SK-N-SH (cell line): ENCODE results near the gene CTSL. TPM values are rescaled to one million over a fixed set of nuclear protein-coding genes. Genes with fewer than 3 reads are reported as not detected.
"Not testable (repeated sequence)": the region's sequence is repeated elsewhere in the genome, so short reads cannot be mapped to it uniquely, and the experiment has no call there.

Experiments used
- CTCF ChIA-PET: fragments of 300-600, 350-600 bp; formaldehyde crosslinking; extraction: SDS; loops from one replicate; lab custom pipeline; 2021; lab: Yijun Ruan, JAX
- POLR2A ChIA-PET: fragments of 350-600 bp; sonication (Branson Sonifier 250); formaldehyde crosslinking; extraction: SDS; loops from one replicate; lab custom pipeline; 2020; ENCODE audit warnings: antibody characterized with exemption, inconsistent platforms; lab: Yijun Ruan, JAX
- DNase-seq: peaks from one replicate; pipeline ENCODE4 v3.0.0; 2012
- H2AFZ ChIP-seq: fragments of 200-600 bp; sonication (generic); 2 replicates; pipeline ENCODE4 v1.8.1; 2016; ENCODE audit warnings: antibody characterized with exemption, mild to moderate bottlenecking, low read depth
- H3F3A ChIP-seq: fragments of 200-600 bp; sonication (generic); replicated peaks from 2 replicates; pipeline ENCODE3; 2016; ENCODE audit warnings: antibody characterized with exemption, mild to moderate bottlenecking; ENCODE audit not compliant: insufficient read depth
- H3K27ac ChIP-seq, 2 experiments: fragments of 200-500 bp in 1 of 2; fragments of 200-600 bp in 1 of 2; sonication (Bioruptor generic) in 1 of 2; sonication (generic), shearing (Covaris generic) in 1 of 2; 2 replicates each; pipeline versions ENCODE4 v1.5.1 to v1.6.1; 2014 to 2016; ENCODE audit warnings: low read depth in 2 of 2, inconsistent platforms in 1 of 2, low read length in 1 of 2, mild to moderate bottlenecking in 1 of 2, mixed read lengths in 1 of 2
- H3K27me3 ChIP-seq: fragments of 200-600 bp; sonication (generic), shearing (Covaris generic); 2 replicates; pipeline ENCODE4 v1.6.1; 2016; ENCODE audit warnings: mixed run types; ENCODE audit not compliant: insufficient read depth
- H3K36me3 ChIP-seq, 2 experiments: fragments of 200-500 bp in 1 of 2; fragments of 200-600 bp in 1 of 2; sonication (Bioruptor generic) in 1 of 2; sonication (generic) in 1 of 2; replicated peaks in 1 of 2; 2 replicates each; pipeline versions ENCODE3 to v1.5.1; 2014 to 2016; ENCODE audit warnings: low read length in 1 of 2, mild to moderate bottlenecking in 1 of 2; ENCODE audit not compliant: insufficient read depth in 2 of 2, control insufficient read depth in 1 of 2
- H3K4me1 ChIP-seq, 2 experiments: fragments of 200-500 bp in 1 of 2; fragments of 200-600 bp in 1 of 2; sonication (Bioruptor generic) in 1 of 2; sonication (generic), shearing (Covaris generic) in 1 of 2; 2 replicates each; pipeline versions ENCODE4 v1.5.1 to v1.6.1; 2014 to 2016; ENCODE audit warnings: low read depth in 1 of 2, low read length in 1 of 2, mixed run types in 1 of 2; ENCODE audit not compliant: insufficient read depth in 2 of 2, control insufficient read depth in 1 of 2
- H3K4me2 ChIP-seq: fragments of 200-600 bp; sonication (generic), shearing (Covaris generic); 2 replicates; pipeline ENCODE4 v1.6.1; 2017; ENCODE audit warnings: mixed run types
- H3K4me3 ChIP-seq, 2 experiments: fragments of 200-500 bp in 1 of 2; fragments of 200-600 bp in 1 of 2; sonication (Bioruptor generic) in 1 of 2; sonication (generic), shearing (Covaris generic) in 1 of 2; 2 replicates each; pipeline versions ENCODE4 v1.5.1 to v1.8.1; 2014 to 2016; ENCODE audit warnings: low read depth in 2 of 2, inconsistent platforms in 1 of 2, low read length in 1 of 2, mild to moderate bottlenecking in 1 of 2, mixed read lengths in 1 of 2, moderate library complexity in 1 of 2
- H3K79me2 ChIP-seq: fragments of 200-600 bp; sonication (generic); 2 replicates; pipeline ENCODE4 v1.8.1; 2017; ENCODE audit warnings: mild to moderate bottlenecking; ENCODE audit not compliant: insufficient read depth
- H3K9ac ChIP-seq: fragments of 200-600 bp; sonication (generic); 2 replicates; pipeline ENCODE4 v1.6.1; 2017; ENCODE audit warnings: mixed run types
- H3K9me2 ChIP-seq: fragments of 200-600 bp; sonication (generic); 2 replicates; pipeline ENCODE4 v1.6.1; 2017; ENCODE audit warnings: mixed run types
- H3K9me3 ChIP-seq: fragments of 200-600 bp; sonication (generic); 2 replicates; pipeline ENCODE4 v1.6.1; 2017; ENCODE audit warnings: mixed run types, mild to moderate bottlenecking, moderate library complexity
- H4K20me1 ChIP-seq: fragments of 200-600 bp; sonication (generic); 2 replicates; pipeline ENCODE4 v1.6.1; 2017; ENCODE audit warnings: mild to moderate bottlenecking, mixed run types; ENCODE audit not compliant: insufficient read depth
- FOXM1 ChIP-seq: IDR thresholded peaks from 2 replicates; pipeline ENCODE4 v1.4.0; 2012; ENCODE audit warnings: low read depth, mild to moderate bottlenecking
- JUND ChIP-seq: IDR thresholded peaks from 2 replicates; pipeline ENCODE4 v1.4.0; 2012
- NRF1 ChIP-seq: IDR thresholded peaks from 2 replicates; pipeline ENCODE4 v1.6.1; 2012; ENCODE audit warnings: low read depth, mild to moderate bottlenecking, low read length
- SMC3 ChIP-seq: IDR thresholded peaks from 2 replicates; pipeline ENCODE4 v1.6.1; 2012; ENCODE audit warnings: low read depth, low read length, improper control_type of control experiment
- WGBS: methylation state at CpG from one replicate; pipeline ENCODE4 v1.1.6; 2017; ENCODE audit warnings: low lambda C conversion rate; 5-methylcytosine and 5-hydroxymethylcytosine counted together
- polyA plus RNA-seq, 3 experiments: library from polyadenylated mRNA; depleted of rRNA; stranded (reverse); fragments of >200 nt; gene quantifications; 2 replicates each; pipeline ENCODE4 v1.2.3, GENCODE V29; 2012
- TF ChIP-seq, protein P1 (sequence below): IDR thresholded peaks from 2 replicates; pipeline ENCODE4 v1.4.0; 2012; ENCODE audit warnings: low read depth, borderline replicate concordance
- TF ChIP-seq, protein P2 (sequence below): IDR thresholded peaks from 2 replicates; pipeline ENCODE4 v1.4.0; 2012; ENCODE audit warnings: low read depth, borderline replicate concordance
- TF ChIP-seq, protein P3 (sequence below): IDR thresholded peaks from 2 replicates; pipeline ENCODE4 v1.4.0; 2012; ENCODE audit warnings: low read depth

The CTSL gene
- polyA plus RNA-seq, 1 of the 3 experiments (the other 2 are of a cell fraction) = 98.3 TPM

DNA sequence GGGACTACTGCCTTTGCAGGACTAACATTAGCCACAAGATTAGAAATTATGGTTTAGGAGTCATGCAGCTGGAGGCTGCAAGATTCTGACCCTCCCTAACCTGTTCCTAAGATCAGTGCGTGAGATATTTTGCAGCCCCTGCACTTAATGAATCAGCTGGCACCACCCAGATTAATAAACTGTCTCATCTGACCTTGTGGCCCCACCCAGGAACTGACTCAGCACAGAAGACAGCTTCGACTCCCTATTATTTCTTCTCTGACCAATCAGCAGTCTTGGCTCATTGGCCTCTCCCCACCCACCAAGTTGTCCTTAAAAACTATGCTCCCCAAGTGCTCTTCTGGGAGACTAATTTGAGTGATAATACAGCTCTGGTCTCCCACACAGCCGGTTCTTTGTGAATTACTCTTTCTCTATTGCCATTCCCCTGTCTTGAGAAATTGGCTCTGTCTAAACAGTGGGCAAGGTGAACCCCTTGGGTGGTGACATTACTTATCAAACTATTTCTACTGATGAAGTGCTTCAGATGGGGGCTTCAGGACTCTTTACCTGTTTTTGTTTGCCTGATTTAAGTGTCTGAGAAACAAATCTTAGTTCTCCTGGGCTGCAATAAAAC is 17.0 kb downstream of the CTSL start:
- ChIA-PET CTCF (no interaction called here), POLR2A (no interaction called here)
- no peaks in the 10 kb centered on the region for H3K79me2 ChIP-seq
- H3F3A ChIP-seq = no peaks in the 10 kb centered on the region
- H3K4me2 ChIP-seq = no peak overlapping the region
- WGBS = 39% methylated on average over 3 of the region's 3 CpGs
- H3K9ac ChIP-seq = no peak overlapping the region
- no peaks in the 10 kb centered on the region for H3K36me3 ChIP-seq
- no peaks in the 10 kb centered on the region; a peak in 2 of 4 replicates for H3K4me1 ChIP-seq
- H4K20me1 ChIP-seq = no peaks in the 10 kb centered on the region
- no peak for DNase-seq
- H3K27ac ChIP-seq = no peak overlapping the region
- no peak for TF ChIP-seq SMC3
- TF ChIP-seq, protein P1, sequence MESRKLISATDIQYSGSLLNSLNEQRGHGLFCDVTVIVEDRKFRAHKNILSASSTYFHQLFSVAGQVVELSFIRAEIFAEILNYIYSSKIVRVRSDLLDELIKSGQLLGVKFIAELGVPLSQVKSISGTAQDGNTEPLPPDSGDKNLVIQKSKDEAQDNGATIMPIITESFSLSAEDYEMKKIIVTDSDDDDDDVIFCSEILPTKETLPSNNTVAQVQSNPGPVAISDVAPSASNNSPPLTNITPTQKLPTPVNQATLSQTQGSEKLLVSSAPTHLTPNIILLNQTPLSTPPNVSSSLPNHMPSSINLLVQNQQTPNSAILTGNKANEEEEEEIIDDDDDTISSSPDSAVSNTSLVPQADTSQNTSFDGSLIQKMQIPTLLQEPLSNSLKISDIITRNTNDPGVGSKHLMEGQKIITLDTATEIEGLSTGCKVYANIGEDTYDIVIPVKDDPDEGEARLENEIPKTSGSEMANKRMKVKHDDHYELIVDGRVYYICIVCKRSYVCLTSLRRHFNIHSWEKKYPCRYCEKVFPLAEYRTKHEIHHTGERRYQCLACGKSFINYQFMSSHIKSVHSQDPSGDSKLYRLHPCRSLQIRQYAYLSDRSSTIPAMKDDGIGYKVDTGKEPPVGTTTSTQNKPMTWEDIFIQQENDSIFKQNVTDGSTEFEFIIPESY = no peak
- TF ChIP-seq, protein P2, sequence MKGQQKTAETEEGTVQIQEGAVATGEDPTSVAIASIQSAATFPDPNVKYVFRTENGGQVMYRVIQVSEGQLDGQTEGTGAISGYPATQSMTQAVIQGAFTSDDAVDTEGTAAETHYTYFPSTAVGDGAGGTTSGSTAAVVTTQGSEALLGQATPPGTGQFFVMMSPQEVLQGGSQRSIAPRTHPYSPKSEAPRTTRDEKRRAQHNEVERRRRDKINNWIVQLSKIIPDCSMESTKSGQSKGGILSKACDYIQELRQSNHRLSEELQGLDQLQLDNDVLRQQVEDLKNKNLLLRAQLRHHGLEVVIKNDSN = no peak
- H3K9me2 ChIP-seq = no peaks in the 10 kb centered on the region
- no peaks in the 10 kb centered on the region for H3K9me3 ChIP-seq
- no peaks in the 10 kb centered on the region for H3K27me3 ChIP-seq
- H2AFZ ChIP-seq = no peak overlapping the region
- H3K4me3 ChIP-seq = no peak overlapping the region

DNA sequence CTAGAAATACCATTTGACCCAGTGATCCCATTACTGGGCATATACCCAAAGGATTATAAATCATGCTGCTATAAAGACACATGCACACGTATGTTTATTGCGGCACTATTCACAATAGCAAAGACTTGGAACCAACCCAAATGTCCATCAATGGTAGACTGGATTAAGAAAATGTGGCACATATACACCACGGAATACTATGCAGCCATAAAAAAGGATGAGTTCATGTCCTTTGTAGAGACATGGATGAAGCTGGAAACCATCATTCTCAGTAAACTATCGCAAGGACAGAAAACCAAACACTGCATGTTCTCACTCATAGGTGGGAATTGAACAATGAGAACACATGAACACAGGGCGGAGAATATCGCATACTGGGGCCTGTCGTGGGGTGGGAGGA is 18.3 kb downstream of the CTSL start:
- H3K36me3 ChIP-seq, H3K27me3 ChIP-seq, POLR2A ChIA-PET, H3K9ac ChIP-seq, H3K79me2 ChIP-seq, H3K9me2 ChIP-seq, H3K4me1 ChIP-seq, H3K4me3 ChIP-seq, H4K20me1 ChIP-seq, H3K9me3 ChIP-seq, CTCF ChIA-PET, H3K27ac ChIP-seq, H3F3A ChIP-seq, H2AFZ ChIP-seq, H3K4me2 ChIP-seq, DNase-seq: not testable (repeated sequence)
- 66% methylated on average over 6 of the region's 7 CpGs for WGBS

DNA sequence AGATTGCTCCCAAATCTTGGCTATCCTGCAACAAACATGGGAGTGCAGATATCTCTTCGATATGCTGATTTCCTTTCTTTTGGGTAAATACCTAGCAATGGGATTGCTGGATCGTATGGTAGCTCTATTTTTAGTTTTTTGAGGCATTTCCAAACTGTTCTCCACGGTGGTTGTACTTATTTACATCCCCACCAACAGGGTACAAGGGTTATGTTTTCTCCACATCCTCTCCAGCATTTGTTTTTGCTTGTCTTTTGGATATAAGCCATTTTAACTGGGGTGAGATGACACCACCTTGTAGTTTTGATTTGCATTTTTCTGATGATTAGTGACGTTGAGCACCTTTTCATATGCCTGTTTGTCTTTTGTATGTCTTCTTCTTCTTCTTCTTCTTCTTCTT is 20.3 kb downstream of the CTSL start:
- Histone ChIP-seq H3K27me3 (no peaks in the 10 kb centered on the region), H2AFZ (no peak overlapping the region), H3K9me3 (no peaks in the 10 kb centered on the region), H3K36me3 (no peaks in the 10 kb centered on the region), H3K4me3 (no peak overlapping the region), H3K4me1 (peaks cover 2 to 6% of the 10 kb centered on the region in 2 experiments; a peak in 2 of 4 replicates), H3K9ac (no peak overlapping the region), H3K4me2 (no peak overlapping the region), H3K79me2 (no peaks in the 10 kb centered on the region), H4K20me1 (no peaks in the 10 kb centered on the region), H3K27ac (no peak overlapping the region), H3F3A (no peaks in the 10 kb centered on the region), H3K9me2 (no peaks in the 10 kb centered on the region)
- no peak for DNase-seq
- CTCF ChIA-PET = interaction anchor here (1.3 kb wide), 1 partner anchor 14 kb away, joined by 3 read pairs; no protein-coding TSS in a partner anchor
- 24% methylated on average over 4 of the region's 4 CpGs for WGBS
- TF ChIP-seq, protein P2 = no peak
- TF ChIP-seq JUND (no peak), FOXM1 (no peak), NRF1 (no peak)
- TF ChIP-seq, protein P3, sequence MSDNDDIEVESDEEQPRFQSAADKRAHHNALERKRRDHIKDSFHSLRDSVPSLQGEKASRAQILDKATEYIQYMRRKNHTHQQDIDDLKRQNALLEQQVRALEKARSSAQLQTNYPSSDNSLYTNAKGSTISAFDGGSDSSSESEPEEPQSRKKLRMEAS = no peak
- POLR2A ChIA-PET = no interaction called here
